HG03175 (cell line): ENCODE results near the gene PUSL1.

Experiments used
- ATAC-seq: cut with Tn5 transposase; IDR thresholded peaks from one replicate; pipeline ENCODE4 v1.9.1; 2021; ENCODE audit warnings: mild to moderate bottlenecking, moderate library complexity; ENCODE audit not compliant: unreplicated experiment

The PUSL1 gene, protein sequence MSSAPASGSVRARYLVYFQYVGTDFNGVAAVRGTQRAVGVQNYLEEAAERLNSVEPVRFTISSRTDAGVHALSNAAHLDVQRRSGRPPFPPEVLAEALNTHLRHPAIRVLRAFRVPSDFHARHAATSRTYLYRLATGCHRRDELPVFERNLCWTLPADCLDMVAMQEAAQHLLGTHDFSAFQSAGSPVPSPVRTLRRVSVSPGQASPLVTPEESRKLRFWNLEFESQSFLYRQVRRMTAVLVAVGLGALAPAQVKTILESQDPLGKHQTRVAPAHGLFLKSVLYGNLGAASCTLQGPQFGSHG

DNA sequence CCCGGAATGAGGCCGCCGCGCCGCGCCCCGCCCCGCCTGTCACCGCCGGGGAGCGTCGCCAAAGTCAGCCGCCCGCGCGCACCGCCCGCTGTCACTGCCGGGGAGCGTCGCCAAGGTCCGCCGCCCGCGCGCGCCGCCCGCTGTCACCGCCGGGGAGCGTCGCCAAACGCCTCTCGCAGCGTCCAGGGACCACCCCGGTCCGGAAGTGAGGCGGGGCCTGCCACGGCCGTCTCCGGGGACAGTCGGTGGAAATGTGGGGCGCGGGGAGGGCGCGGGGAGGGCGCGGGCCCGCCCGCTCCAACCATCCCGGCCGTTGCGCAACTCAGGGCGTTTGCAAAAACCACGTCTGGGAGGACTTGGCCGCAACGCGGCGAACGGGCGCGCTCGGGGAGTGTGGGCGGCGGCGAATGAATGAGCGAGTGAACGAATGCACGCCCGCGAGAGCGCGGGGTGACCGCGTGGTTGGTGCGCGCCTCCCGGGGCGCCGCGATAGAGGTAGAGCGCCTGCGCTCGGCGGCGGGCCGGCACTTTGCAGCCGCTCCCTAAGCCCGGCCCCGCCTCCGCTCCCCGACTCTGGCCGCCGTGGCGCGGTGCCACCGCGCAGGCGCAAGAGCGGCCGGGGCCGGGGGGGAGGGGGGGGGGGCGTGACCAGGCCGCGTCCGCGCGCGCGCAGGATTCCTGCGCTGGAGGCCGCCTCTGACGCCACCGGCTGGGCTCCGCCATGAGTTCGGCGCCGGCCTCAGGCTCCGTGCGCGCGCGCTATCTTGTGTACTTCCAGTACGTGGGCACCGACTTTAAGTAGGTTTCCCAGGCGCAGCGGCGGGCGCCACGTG lies at the start of gene PUSL1, which contains the start of gene ACAP3:
Gene PUSL1 (plus strand): TSS at position 675 of the 833 bp plus-strand sequence. CDS start 47 bp downstream, at position 722.
Gene ACAP3 (minus strand): TSS at position 8 of the 833 bp plus-strand sequence. CDS start 115 bp downstream, outside the sequence.
- ATAC-seq: peak; percentile 63

DNA sequence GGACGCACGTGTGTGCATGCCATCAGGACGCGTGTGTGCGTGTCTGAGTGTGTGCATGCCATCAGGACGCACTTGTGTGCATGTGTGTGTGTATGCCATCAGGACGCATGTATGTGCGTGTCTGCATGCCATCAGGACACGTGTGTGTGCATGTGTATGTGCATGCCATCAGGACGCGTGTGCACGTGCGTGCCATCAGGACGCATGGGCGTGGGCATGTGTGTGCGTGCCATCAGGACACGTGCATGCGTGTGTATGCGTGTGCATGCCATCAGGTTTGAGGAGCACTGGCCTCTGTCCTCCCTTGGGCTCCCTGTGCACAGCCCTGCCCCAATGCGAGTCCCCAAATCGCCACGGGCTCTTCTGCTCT lies 49.3 kb upstream of the PUSL1 start:
- no peak for ATAC-seq

GRCh38 chr1:1259540-1259939 lies 48.9 kb upstream of the PUSL1 start:
- no peak for ATAC-seq

- ATAC-seq: no peak
Observed at GRCh38 chr1:1259951-1260600, 48.3 kb upstream of the PUSL1 start.

GRCh38 chr1:1260843-1261560 lies 47.4 kb upstream of the PUSL1 start:
- ATAC-seq: no peak

DNA sequence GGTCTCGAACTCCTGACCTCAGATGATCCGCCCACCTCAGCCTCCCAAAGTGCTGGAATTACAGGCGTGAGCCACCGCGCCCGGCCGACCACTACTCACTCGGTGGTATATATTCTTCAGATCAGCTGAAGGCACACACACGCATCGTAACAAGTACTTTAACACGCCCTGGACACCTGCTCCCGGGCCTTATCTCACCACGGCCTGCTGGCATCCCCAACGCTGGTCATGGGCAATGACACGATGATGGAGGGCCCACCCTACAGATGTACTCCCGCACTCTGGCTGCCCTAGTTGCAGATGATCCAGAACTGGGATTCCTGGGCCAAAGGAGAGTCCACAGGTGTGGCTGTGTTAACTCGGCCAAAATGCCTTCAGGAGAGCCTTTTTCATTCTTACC lies 46.3 kb upstream of the PUSL1 start:
- ATAC-seq: no peak

GRCh38 chr1:1262758-1263157 lies 45.6 kb upstream of the PUSL1 start:
- ATAC-seq: no peak

GRCh38 chr1:1264026-1264425 lies 44.4 kb upstream of the PUSL1 start:
- ATAC-seq: no peak

GRCh38 chr1:1264868-1265272 lies 43.5 kb upstream of the PUSL1 start:
- ATAC-seq: no peak

DNA sequence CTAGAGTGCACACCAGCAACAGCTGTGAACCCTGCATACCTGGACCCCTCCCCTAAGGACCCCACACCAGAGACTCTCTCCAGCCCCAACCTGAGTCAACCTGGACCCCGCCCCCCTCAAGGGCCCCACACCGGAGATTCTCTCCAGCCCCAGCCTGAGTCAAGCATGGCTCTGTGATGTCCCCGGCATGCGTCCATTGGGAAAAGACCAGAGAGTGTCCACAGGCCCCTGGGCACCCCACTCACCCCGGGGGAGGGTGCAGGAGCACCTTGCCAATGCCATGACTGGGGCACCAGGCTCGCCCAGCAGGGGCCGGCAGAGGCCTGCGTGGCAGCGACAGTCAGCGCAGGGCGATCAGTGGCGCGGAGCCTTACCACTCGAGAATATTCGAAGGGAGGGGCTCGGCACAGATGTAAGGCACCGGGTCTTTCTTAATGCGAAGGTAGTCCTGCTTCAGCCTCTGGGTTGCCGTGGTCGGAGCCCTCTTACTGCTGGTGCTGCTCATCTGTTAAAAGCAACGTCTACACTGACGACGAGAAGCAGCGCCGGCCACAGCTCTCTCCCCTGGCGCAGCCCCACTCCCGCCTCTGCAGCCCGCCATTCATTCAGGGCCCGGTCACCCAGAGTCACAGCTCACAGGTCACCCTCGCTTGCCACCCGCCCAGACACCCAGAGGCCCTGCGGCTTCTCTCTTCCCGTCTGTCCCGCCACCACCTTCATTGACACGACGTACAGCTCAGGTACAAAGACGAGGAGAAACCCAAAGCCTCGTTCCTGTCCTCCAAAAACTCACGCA lies 40.7 kb upstream of the PUSL1 start:
- no peak for ATAC-seq

DNA sequence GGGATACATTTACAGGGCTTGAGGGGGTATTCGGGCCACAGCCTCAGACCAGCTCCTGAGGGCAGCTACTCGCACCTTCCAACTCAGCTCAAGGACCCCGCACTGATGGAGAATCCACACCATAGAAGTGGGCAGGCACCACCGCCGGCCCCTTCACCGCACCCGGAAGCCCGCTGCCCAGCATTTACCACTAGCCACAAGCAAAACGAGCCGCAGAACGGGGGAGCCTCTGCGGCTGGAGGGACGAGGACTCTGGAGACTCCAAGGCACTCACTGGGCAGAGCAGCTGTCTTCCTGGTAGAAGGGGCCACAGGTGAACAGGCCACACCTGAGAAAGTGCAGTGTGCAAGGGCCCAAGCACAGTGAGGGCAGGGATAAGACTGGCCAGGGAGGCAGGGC lies 40.1 kb upstream of the PUSL1 start:
- ATAC-seq: no peak

- no peak for ATAC-seq
Observed at GRCh38 chr1:1270813-1271212, 37.6 kb upstream of the PUSL1 start.

GRCh38 chr1:1272341-1273208 lies 35.8 kb upstream of the PUSL1 start:
- peak; percentile 9 for ATAC-seq

DNA sequence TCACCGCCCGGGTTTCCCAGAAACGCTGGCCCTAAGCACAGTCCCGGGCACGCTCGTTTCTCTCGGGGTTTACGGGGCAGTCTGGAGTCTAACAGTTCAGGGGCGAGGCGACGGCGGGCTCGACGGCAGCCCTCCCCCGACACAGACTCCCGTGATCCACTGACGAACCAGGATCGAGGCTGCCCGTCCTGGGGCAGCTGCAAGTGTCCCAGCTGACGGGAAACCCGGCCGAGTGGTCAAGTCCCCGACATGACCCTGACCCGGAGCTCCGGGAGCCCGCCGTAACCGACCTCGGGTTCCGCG lies 35.2 kb upstream of the PUSL1 start:
- ATAC-seq: peak; percentile 8

GRCh38 chr1:1273512-1274298 lies 34.7 kb upstream of the PUSL1 start, which contains the start of gene UBE2J2:
Gene UBE2J2 (minus strand): TSS chr1:1273854. CDS start chr1:1267992, 5,862 bp downstream.
- ATAC-seq: peak; percentile 85

GRCh38 chr1:1274299-1274930 lies 34.0 kb upstream of the PUSL1 start:
- ATAC-seq: no peak

- ATAC-seq: no peak
Observed at GRCh38 chr1:1274931-1275431, 33.4 kb upstream of the PUSL1 start.

- no peak for ATAC-seq
Observed at GRCh38 chr1:1275836-1276235, 32.6 kb upstream of the PUSL1 start.
